GM23338 (cell line): ENCODE data around the gene KCNK3.

ENCODE experiments used
- CTCF ChIP-seq, 2 experiments: fragments of 200-600 bp in 1 of 2; sonication (generic) in 1 of 2; conservative IDR thresholded peaks; 2 replicates each; pipeline versions ENCODE4 v1.5.1 to v1.6.1; 2016 to 2017; ENCODE audit warnings: antibody characterized with exemption in 2 of 2, low read depth in 2 of 2, mild to moderate bottlenecking in 2 of 2, moderate library complexity in 1 of 2
- POLR2AphosphoS5 ChIP-seq: IDR thresholded peaks from 2 replicates; pipeline ENCODE4 v1.6.1; 2016; ENCODE audit warnings: antibody characterized with exemption, low read depth
- REST ChIP-seq: IDR thresholded peaks from one replicate; pipeline ENCODE4 v1.6.1; 2018; ENCODE audit warnings: antibody characterized with exemption; ENCODE audit not compliant: unreplicated experiment
- STAT1 ChIP-seq: IDR thresholded peaks from one replicate; pipeline ENCODE4 v1.6.1; 2016; ENCODE audit warnings: antibody characterized with exemption; ENCODE audit not compliant: unreplicated experiment
- ZNF114 ChIP-seq: fragments of 250-450 bp; sonication (Bioruptor Pico); IDR thresholded peaks from 2 replicates; pipeline ENCODE4 v1.5.0; 2020; ENCODE audit warnings: mild to moderate bottlenecking, moderate library complexity

- TF ChIP-seq REST, result no peak
- no peak for TF ChIP-seq STAT1
- no peak for TF ChIP-seq POLR2AphosphoS5
- TF ChIP-seq CTCF (conservative IDR thresholded peaks at IDR 0.05; ENCODE audit: low read depth in 2 of 2), result no peak
- no peak for TF ChIP-seq ZNF114 (CRISPR knock-in tag)
Observed at GRCh38 chr2:26705126-26705525, 12.6 kb downstream of the KCNK3 start.
